ENCODE results near the gene NT5DC4. TPM values are rescaled to one million over a fixed set of nuclear protein-coding genes. Genes with fewer than 3 reads are reported as not detected.

Gene NT5DC4
- total and polyA plus RNA-seq, 4 donors: 1.2 TPM; not detected in 3

GRCh38 chr2:112674229-112674628 is 46.6 kb upstream of the NT5DC4 start (continued):
- TF ChIP-seq ZBTB33 (IDR thresholded peaks at IDR 0.05) (no peak), FOXA1 (IDR thresholded peaks at IDR 0.05) (no peak), RXRA (IDR thresholded peaks at IDR 0.05) (no peak), HNF4A (conservative IDR thresholded peaks at IDR 0.05) (no peak)

- WGBS: 85% methylated on average over 3 of the region's 3 CpGs
- Histone ChIP-seq H3K27me3 (ENCODE audit: control insufficient read depth in 4 of 4, insufficient read depth in 4 of 4, low read length in 3 of 4) (no peaks in the 10 kb centered on the region), H3K27ac (ENCODE audit: low read depth in 1 of 2, low read length in 2 of 2) (no peak overlapping the region), H3K9me3 (ENCODE audit: control insufficient read depth in 4 of 4, low read length in 3 of 4) (no peaks in the 10 kb centered on the region), H3K4me3 (ENCODE audit: low read depth in 1 of 3, low read length in 3 of 3) (no peak overlapping the region), H3K36me3 (ENCODE audit: control insufficient read depth in 4 of 4, insufficient read depth in 3 of 4, low read depth in 1 of 4, low read length in 3 of 4) (no peaks in the 10 kb centered on the region), H3K9ac (ENCODE audit: low read depth in 1 of 2, low read length in 2 of 2) (no peak overlapping the region), H3K4me1 (ENCODE audit: control insufficient read depth in 4 of 4, insufficient read depth in 4 of 4, low read length in 3 of 4) (peaks cover 0 to 7% (median 0%) of the 10 kb centered on the region in 4 donors)
- TF ChIP-seq, protein P1, sequence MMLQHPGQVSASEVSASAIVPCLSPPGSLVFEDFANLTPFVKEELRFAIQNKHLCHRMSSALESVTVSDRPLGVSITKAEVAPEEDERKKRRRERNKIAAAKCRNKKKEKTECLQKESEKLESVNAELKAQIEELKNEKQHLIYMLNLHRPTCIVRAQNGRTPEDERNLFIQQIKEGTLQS (IDR thresholded peaks at IDR 0.05): no peak
- TF ChIP-seq RAD21 (IDR thresholded peaks at IDR 0.05) (no peak), FOXA2 (IDR thresholded peaks at IDR 0.05) (no peak), JUND (IDR thresholded peaks at IDR 0.05) (no peak), GABPA (IDR thresholded peaks at IDR 0.05 in 1 of 2, conservative IDR thresholded peaks at IDR 0.05 in 1 of 2) (no peak), TAF1 (conservative IDR thresholded peaks at IDR 0.05) (no peak), HNF4A (conservative IDR thresholded peaks at IDR 0.05) (no peak), ZBTB33 (IDR thresholded peaks at IDR 0.05) (no peak), EGR1 (IDR thresholded peaks at IDR 0.05; ENCODE audit: low read depth in 2 of 2) (no peak), MAX (IDR thresholded peaks at IDR 0.05) (no peak), YY1 (IDR thresholded peaks at IDR 0.05) (no peak), HNF4G (IDR thresholded peaks at IDR 0.05) (no peak), NR2F2 (IDR thresholded peaks at IDR 0.05) (no peak)
- TF ChIP-seq, protein P2, sequence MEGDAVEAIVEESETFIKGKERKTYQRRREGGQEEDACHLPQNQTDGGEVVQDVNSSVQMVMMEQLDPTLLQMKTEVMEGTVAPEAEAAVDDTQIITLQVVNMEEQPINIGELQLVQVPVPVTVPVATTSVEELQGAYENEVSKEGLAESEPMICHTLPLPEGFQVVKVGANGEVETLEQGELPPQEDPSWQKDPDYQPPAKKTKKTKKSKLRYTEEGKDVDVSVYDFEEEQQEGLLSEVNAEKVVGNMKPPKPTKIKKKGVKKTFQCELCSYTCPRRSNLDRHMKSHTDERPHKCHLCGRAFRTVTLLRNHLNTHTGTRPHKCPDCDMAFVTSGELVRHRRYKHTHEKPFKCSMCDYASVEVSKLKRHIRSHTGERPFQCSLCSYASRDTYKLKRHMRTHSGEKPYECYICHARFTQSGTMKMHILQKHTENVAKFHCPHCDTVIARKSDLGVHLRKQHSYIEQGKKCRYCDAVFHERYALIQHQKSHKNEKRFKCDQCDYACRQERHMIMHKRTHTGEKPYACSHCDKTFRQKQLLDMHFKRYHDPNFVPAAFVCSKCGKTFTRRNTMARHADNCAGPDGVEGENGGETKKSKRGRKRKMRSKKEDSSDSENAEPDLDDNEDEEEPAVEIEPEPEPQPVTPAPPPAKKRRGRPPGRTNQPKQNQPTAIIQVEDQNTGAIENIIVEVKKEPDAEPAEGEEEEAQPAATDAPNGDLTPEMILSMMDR (IDR thresholded peaks at IDR 0.05; ENCODE audit: low read depth, low read length, missing input control): no peak
- DNase-seq (ENCODE audit: low spot score): no peak
Measured at GRCh38 chr2:112679484-112679883, 41.3 kb upstream of the NT5DC4 start.
